Neural cell (in vitro differentiated cells): Measurements from ENCODE around the gene HDAC1. TPM values are rescaled to one million over a fixed set of nuclear protein-coding genes. Genes with fewer than 3 reads are reported as not detected.

Experiments
- H2AFZ ChIP-seq: fragments of 200-600, 300-800 bp; sonication (generic), shearing (Covaris generic); 2 replicates; pipeline ENCODE4 v1.6.0; 2014; ENCODE audit warnings: low read depth, mild to moderate bottlenecking, antibody characterized with exemption, low read length, moderate library complexity
- H3F3A ChIP-seq: fragments of 200-600 bp; shearing (Covaris generic); 2 replicates; pipeline ENCODE4 v1.6.1; 2016; ENCODE audit warnings: mild to moderate bottlenecking, moderate library complexity, mixed read lengths, antibody characterized with exemption, low read length; ENCODE audit not compliant: insufficient read depth, poor library complexity, severe bottlenecking
- H3K27ac ChIP-seq: fragments of 200-600, 300-800 bp; sonication (generic), shearing (Covaris generic); 2 replicates; pipeline ENCODE4 v1.5.1; 2014; ENCODE audit warnings: mild to moderate bottlenecking, low read length, moderate library complexity
- H3K27me3 ChIP-seq: fragments of 300-800, 200-600 bp; sonication (generic), shearing (Covaris generic); 2 replicates; pipeline ENCODE4 v1.6.0; 2014; ENCODE audit warnings: mild to moderate bottlenecking, low read depth, low read length, moderate library complexity; ENCODE audit not compliant: insufficient read depth
- H3K36me3 ChIP-seq: fragments of 300-800, 200-600 bp; sonication (generic), shearing (Covaris generic); 2 replicates; pipeline ENCODE4 v1.5.1; 2014; ENCODE audit warnings: mild to moderate bottlenecking, antibody characterized with exemption, low read length, moderate library complexity; ENCODE audit not compliant: insufficient read depth
- H3K4me2 ChIP-seq: fragments of 300-800, 200-600 bp; sonication (generic), shearing (Covaris generic); 2 replicates; pipeline ENCODE4 v1.6.0; 2014; ENCODE audit warnings: mild to moderate bottlenecking, low read length
- H3K4me3 ChIP-seq: fragments of 300-800, 200-600 bp; sonication (generic), shearing (Covaris generic); 2 replicates; pipeline ENCODE4 v1.5.1; 2014; ENCODE audit warnings: mild to moderate bottlenecking, low read length, moderate library complexity
- H3K79me2 ChIP-seq: fragments of 200-600 bp; shearing (Covaris generic); replicated peaks from 2 replicates; pipeline ENCODE4 v1.6.0; 2014; ENCODE audit warnings: mild to moderate bottlenecking, low read length, moderate library complexity; ENCODE audit not compliant: insufficient read depth
- H3K9ac ChIP-seq: fragments of 300-800, 200-600 bp; sonication (generic), shearing (Covaris generic); 2 replicates; pipeline ENCODE4 v1.6.1; 2016; ENCODE audit warnings: mild to moderate bottlenecking, low read length, mixed read lengths
- H3K9me2 ChIP-seq: fragments of 200-600 bp; shearing (Covaris generic); 2 replicates; pipeline ENCODE4 v1.6.1; 2016; ENCODE audit warnings: mild to moderate bottlenecking, low read length, mixed read lengths; ENCODE audit not compliant: insufficient read depth
- H3K9me3 ChIP-seq: fragments of 200-600, 300-800 bp; sonication (generic), shearing (Covaris generic); 2 replicates; pipeline ENCODE4 v1.6.1; 2016; ENCODE audit warnings: mild to moderate bottlenecking, mixed run types, low read length, moderate library complexity, mixed read lengths
- H4K20me1 ChIP-seq: fragments of 200-600 bp; shearing (Covaris generic); 2 replicates; pipeline ENCODE4 v1.6.1; 2016; ENCODE audit warnings: mild to moderate bottlenecking, mixed run types; ENCODE audit not compliant: insufficient read depth
- CTCF ChIP-seq: fragments of 450-650 bp; IDR thresholded peaks from 2 replicates; pipeline ENCODE4 v1.5.1; 2014; ENCODE audit warnings: antibody characterized with exemption, mild to moderate bottlenecking, moderate library complexity; ENCODE audit not compliant: poor library complexity, severe bottlenecking
- EP300 ChIP-seq: fragments of 450-650 bp; conservative IDR thresholded peaks from 2 replicates; pipeline ENCODE4 v1.6.1; 2014; ENCODE audit warnings: antibody characterized with exemption, mild to moderate bottlenecking, moderate library complexity; ENCODE audit not compliant: poor library complexity, severe bottlenecking
- EZH2 ChIP-seq: fragments of 200-600, 300-800 bp; shearing (Covaris generic), sonication (generic); IDR thresholded peaks from 2 replicates; pipeline ENCODE4 v1.6.1; 2014; ENCODE audit warnings: antibody characterized with exemption, low read length, borderline replicate concordance, mild to moderate bottlenecking; ENCODE audit not compliant: insufficient read depth, poor library complexity, severe bottlenecking
- MXI1 ChIP-seq: fragments of 450-650 bp; conservative IDR thresholded peaks from 2 replicates; pipeline ENCODE4 v1.6.1; 2014; ENCODE audit warnings: antibody characterized with exemption, mild to moderate bottlenecking; ENCODE audit not compliant: poor library complexity, severe bottlenecking
- POLR2AphosphoS5 ChIP-seq: IDR thresholded peaks from 2 replicates; pipeline ENCODE4 v1.6.1; 2012
- RAD21 ChIP-seq: fragments of 450-650 bp; conservative IDR thresholded peaks from 2 replicates; pipeline ENCODE4 v1.6.1; 2014; ENCODE audit warnings: antibody characterized with exemption, mild to moderate bottlenecking, moderate library complexity
- REST ChIP-seq: IDR thresholded peaks from 2 replicates; pipeline ENCODE4 v1.6.1; 2012; ENCODE audit warnings: borderline replicate concordance
- SMC3 ChIP-seq: fragments of 450-650 bp; conservative IDR thresholded peaks from 2 replicates; pipeline ENCODE4 v1.6.1; 2014; ENCODE audit warnings: antibody characterized with exemption, mild to moderate bottlenecking, moderate library complexity; ENCODE audit not compliant: poor library complexity
- TAF1 ChIP-seq: IDR thresholded peaks from 2 replicates; pipeline ENCODE4 v1.6.1; 2012; ENCODE audit warnings: low read depth
- polyA plus RNA-seq: library from polyadenylated mRNA; depleted of rRNA; stranded (reverse); fragments of >200 nt; gene quantifications from 2 replicates; pipeline ENCODE4 v1.2.3, GENCODE V29; 2014

Gene HDAC1
- polyA plus RNA-seq, 1 donor from 2014 or later = 60.8 TPM

- H3K9me2 ChIP-seq = no peaks in the 10 kb centered on the region
- H3K4me2 ChIP-seq = peak overlapping the region; percentile 41
- H3K9me3 ChIP-seq = no peaks in the 10 kb centered on the region
- peaks cover 6% of the 10 kb centered on the region for H3K36me3 ChIP-seq
- H3K4me3 ChIP-seq = peak overlapping the region; percentile 100
- H3K79me2 ChIP-seq = peaks cover 34% of the 10 kb centered on the region
- no peak for TF ChIP-seq CTCF
- TF ChIP-seq TAF1 = no peak
- TF ChIP-seq EZH2 = no peak
- no peak for TF ChIP-seq MXI1
- TF ChIP-seq POLR2AphosphoS5 = no peak
- TF ChIP-seq EP300 = no peak
- TF ChIP-seq REST = no peak
- TF ChIP-seq SMC3 = no peak
- no peak overlapping the region for H3K27ac ChIP-seq
- peaks cover 22% of the 10 kb centered on the region for H4K20me1 ChIP-seq
- H3K9ac ChIP-seq = peak overlapping the region; percentile 99
- no peaks in the 10 kb centered on the region for H3K27me3 ChIP-seq
- H2AFZ ChIP-seq = no peak overlapping the region
- H3F3A ChIP-seq = no peaks in the 10 kb centered on the region
Observed at GRCh38 chr1:32336963-32337675, 45.2 kb downstream of the HDAC1 start.

GRCh38 chr1:32337855-32338636 lies 46.2 kb downstream of the HDAC1 start:
- Histone ChIP-seq H3K79me2 (peaks cover 31% of the 10 kb centered on the region), H3K4me3 (no peak overlapping the region), H3K9me2 (no peaks in the 10 kb centered on the region), H3K27ac (no peak overlapping the region), H3F3A (no peaks in the 10 kb centered on the region), H4K20me1 (peaks cover 21% of the 10 kb centered on the region), H3K36me3 (peaks cover 6% of the 10 kb centered on the region), H2AFZ (no peak overlapping the region), H3K9ac (peak overlapping the region; percentile 20), H3K4me2 (no peak overlapping the region), H3K27me3 (no peaks in the 10 kb centered on the region), H3K9me3 (no peaks in the 10 kb centered on the region)
- TF ChIP-seq EP300 = no peak
- TF ChIP-seq EZH2 = no peak
- no peak for TF ChIP-seq REST
- TF ChIP-seq MXI1 = no peak
- no peak for TF ChIP-seq SMC3
- no peak for TF ChIP-seq CTCF
- TF ChIP-seq TAF1 = no peak
- TF ChIP-seq POLR2AphosphoS5 = no peak
- no peak for TF ChIP-seq RAD21
